HG03139 (cell line): ENCODE measurements around the gene FAM78A.

Experiments used
- ATAC-seq: cut with Tn5 transposase; IDR thresholded peaks from one replicate; pipeline ENCODE4 v1.9.1; 2021; ENCODE audit not compliant: unreplicated experiment

FAM78A gene

GRCh38 chr9:131240047-131240921 is 36.0 kb downstream of the FAM78A start:
- ATAC-seq, result no peak

GRCh38 chr9:131239161-131239975 is 36.9 kb downstream of the FAM78A start:
- no peak for ATAC-seq

- peak; percentile 16 for ATAC-seq
These were observed 37.8 kb downstream of the FAM78A start for GRCh38 chr9:131238402-131239021.

- ATAC-seq, result peak; percentile 87
These were observed 38.3 kb downstream of the FAM78A start for GRCh38 chr9:131237931-131238401.

GRCh38 chr9:131237291-131237690 is 39.0 kb downstream of the FAM78A start:
- ATAC-seq, result no peak

GRCh38 chr9:131236761-131237160 is 39.5 kb downstream of the FAM78A start:
- ATAC-seq, result no peak

GRCh38 chr9:131236161-131236560 is 40.1 kb downstream of the FAM78A start:
- ATAC-seq, result no peak

- no peak for ATAC-seq
These were observed 40.8 kb downstream of the FAM78A start for GRCh38 chr9:131235480-131235851.

GRCh38 chr9:131234799-131235479 is 41.4 kb downstream of the FAM78A start:
- ATAC-seq, result no peak

- no peak for ATAC-seq
These were observed 42.3 kb downstream of the FAM78A start for GRCh38 chr9:131233995-131234394.

GRCh38 chr9:131233556-131233955 is 42.8 kb downstream of the FAM78A start:
- ATAC-seq, result no peak

- ATAC-seq, result no peak
These were observed 47.3 kb downstream of the FAM78A start for GRCh38 chr9:131228988-131229387.

- ATAC-seq, result no peak
These were observed 48.3 kb downstream of the FAM78A start for GRCh38 chr9:131227959-131228460.

GRCh38 chr9:131227112-131227958 is 49.0 kb downstream of the FAM78A start:
- ATAC-seq, result no peak

- no peak for ATAC-seq
These were observed 50.1 kb downstream of the FAM78A start for GRCh38 chr9:131226226-131226625.

GRCh38 chr9:131222460-131222859 is 53.9 kb downstream of the FAM78A start:
- no peak for ATAC-seq

- no peak for ATAC-seq
These were observed 55.8 kb downstream of the FAM78A start for GRCh38 chr9:131220485-131220884.

- ATAC-seq, result no peak
These were observed 57.9 kb downstream of the FAM78A start for GRCh38 chr9:131218370-131218769.

GRCh38 chr9:131217331-131218031 is 58.8 kb downstream of the FAM78A start:
- ATAC-seq, result no peak
